ENCODE measurements around the gene MBOAT7.

The MBOAT7 gene

GRCh38 chr19:54164369-54165068 is 24.9 kb downstream of the MBOAT7 start:
- DNase-seq (ENCODE audit: low read depth, low spot score): no peak

GRCh38 chr19:54162884-54163283 is 26.5 kb downstream of the MBOAT7 start:
- no peak for DNase-seq (ENCODE audit: low read depth, low spot score)

- DNase-seq (ENCODE audit: low read depth, low spot score): peak; percentile 61
These were observed 27.1 kb downstream of the MBOAT7 start for GRCh38 chr19:54162241-54162805.

GRCh38 chr19:54160854-54161253 is 28.5 kb downstream of the MBOAT7 start:
- DNase-seq (ENCODE audit: low read depth, low spot score): no peak

GRCh38 chr19:54160182-54160811 is 29.1 kb downstream of the MBOAT7 start:
- DNase-seq (ENCODE audit: low read depth, low spot score): no peak

GRCh38 chr19:54159352-54160181 is 29.8 kb downstream of the MBOAT7 start, which contains the start of gene LENG1:
TSS of gene LENG1 (minus strand) at chr19:54159721. CDS start at chr19:54159695, 26 bp downstream.
- DNase-seq (ENCODE audit: low read depth, low spot score): peak; percentile 97

- no peak for DNase-seq (ENCODE audit: low read depth, low spot score)
These were observed 30.5 kb downstream of the MBOAT7 start for GRCh38 chr19:54158812-54159351.

GRCh38 chr19:54156953-54157352 is 32.4 kb downstream of the MBOAT7 start:
- no peak for DNase-seq (ENCODE audit: low read depth, low spot score)

- DNase-seq (ENCODE audit: low read depth, low spot score): no peak
These were observed 32.9 kb downstream of the MBOAT7 start for GRCh38 chr19:54156490-54156889.

- DNase-seq (ENCODE audit: low read depth, low spot score): no peak
These were observed 33.7 kb downstream of the MBOAT7 start for GRCh38 chr19:54155694-54156093.

- no peak for DNase-seq (ENCODE audit: low read depth, low spot score)
These were observed 34.6 kb downstream of the MBOAT7 start for GRCh38 chr19:54154603-54155345.

- no peak for DNase-seq (ENCODE audit: low read depth, low spot score)
These were observed 35.6 kb downstream of the MBOAT7 start for GRCh38 chr19:54153731-54154326.

GRCh38 chr19:54152878-54153524 is 36.4 kb downstream of the MBOAT7 start:
- DNase-seq (ENCODE audit: low read depth, low spot score): no peak

- no peak for DNase-seq (ENCODE audit: low read depth, low spot score)
These were observed 37.1 kb downstream of the MBOAT7 start for GRCh38 chr19:54152267-54152666.

- no peak for DNase-seq (ENCODE audit: low read depth, low spot score)
These were observed 37.9 kb downstream of the MBOAT7 start for GRCh38 chr19:54151362-54152035.

GRCh38 chr19:54149021-54149812 is 40.2 kb downstream of the MBOAT7 start:
- no peak for DNase-seq (ENCODE audit: low read depth, low spot score)

GRCh38 chr19:54148158-54148557 is 41.2 kb downstream of the MBOAT7 start:
- no peak for DNase-seq (ENCODE audit: low read depth, low spot score)

- no peak for DNase-seq (ENCODE audit: low read depth, low spot score)
These were observed 41.7 kb downstream of the MBOAT7 start for GRCh38 chr19:54147676-54148075.

Measured in activated naive CD8-positive, alpha-beta T cell treated with anti-CD3 and anti-CD28 coated beads, Interleukin-2, amount 50 U/mL, for 16 hours (primary cell).